GM21825 (cell line): ENCODE measurements around the gene DYNC2I2.
A peak's percentile ranks its signal among the peaks of the same experiment; 100 is the strongest.
"Not testable (repeated sequence)": the region's sequence is repeated elsewhere in the genome, so short reads cannot be mapped to it uniquely, and the experiment has no call there.

Experiments used
- ATAC-seq: cut with Tn5 transposase; IDR thresholded peaks from one replicate; pipeline ENCODE4 v1.9.1; 2021; ENCODE audit warnings: mild to moderate bottlenecking, moderate library complexity; ENCODE audit not compliant: unreplicated experiment

The DYNC2I2 gene

DNA sequence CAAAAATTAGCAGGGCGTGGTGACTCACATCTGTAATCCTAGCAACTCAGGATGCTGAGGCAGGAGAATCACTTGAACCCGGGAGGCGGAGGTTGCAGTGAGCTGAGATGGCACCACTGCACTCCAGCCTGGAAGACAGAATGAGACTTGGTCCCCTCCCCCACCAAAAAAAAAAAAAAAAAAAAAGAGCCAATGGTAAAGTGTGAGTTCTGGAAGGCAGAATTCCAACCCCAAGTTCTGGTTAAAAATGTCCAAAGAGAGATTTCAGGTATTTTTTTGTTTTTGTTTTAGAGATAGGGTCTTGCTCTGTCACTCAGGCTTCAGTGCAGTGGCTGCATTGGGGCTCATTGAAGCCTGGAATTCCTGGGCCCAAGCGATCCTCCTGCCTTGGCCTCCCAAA is 30.8 kb upstream of the DYNC2I2 start:
- no peak for ATAC-seq

DNA sequence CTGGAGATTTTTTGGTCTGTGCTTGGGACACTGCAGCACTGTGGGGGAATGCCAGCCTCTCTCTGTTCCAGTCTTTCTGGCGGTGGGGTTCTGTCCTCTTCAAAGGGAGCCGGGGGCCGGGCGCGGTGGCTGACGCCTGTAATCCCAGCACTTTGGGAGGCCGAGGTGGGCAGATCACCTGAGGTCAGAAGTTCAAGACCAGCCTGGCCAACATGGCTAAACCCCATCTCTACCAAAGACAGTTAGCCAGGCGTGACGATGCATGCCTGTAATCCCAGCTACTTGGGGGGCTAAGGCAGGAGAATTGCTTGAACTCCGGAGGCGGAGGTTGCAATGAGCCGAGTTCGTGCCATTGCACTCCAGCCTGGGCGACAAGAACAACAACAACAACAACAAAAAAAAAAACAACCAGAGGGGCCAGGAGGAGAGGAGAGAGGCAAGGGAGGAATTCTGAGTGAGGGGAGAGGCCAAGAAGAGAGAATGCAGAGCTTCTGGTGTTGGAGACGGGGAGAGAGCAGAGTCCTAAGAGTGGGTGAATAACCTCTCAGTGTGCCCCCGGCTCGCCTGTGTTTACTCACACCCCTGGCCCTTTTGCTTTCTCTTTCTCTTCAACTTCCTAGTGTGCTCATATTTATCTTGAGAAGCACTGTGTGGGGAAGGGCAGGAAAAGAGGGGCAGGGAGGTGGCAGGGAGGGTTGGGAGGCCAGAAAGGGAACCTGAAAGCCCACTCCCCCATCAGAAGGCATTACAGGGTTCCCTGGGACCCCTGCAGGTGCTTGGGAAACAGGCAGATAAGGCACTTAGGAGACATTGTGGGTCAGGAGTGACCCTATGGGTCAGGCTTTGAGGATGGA is 29.2 kb upstream of the DYNC2I2 start:
- no peak for ATAC-seq

DNA sequence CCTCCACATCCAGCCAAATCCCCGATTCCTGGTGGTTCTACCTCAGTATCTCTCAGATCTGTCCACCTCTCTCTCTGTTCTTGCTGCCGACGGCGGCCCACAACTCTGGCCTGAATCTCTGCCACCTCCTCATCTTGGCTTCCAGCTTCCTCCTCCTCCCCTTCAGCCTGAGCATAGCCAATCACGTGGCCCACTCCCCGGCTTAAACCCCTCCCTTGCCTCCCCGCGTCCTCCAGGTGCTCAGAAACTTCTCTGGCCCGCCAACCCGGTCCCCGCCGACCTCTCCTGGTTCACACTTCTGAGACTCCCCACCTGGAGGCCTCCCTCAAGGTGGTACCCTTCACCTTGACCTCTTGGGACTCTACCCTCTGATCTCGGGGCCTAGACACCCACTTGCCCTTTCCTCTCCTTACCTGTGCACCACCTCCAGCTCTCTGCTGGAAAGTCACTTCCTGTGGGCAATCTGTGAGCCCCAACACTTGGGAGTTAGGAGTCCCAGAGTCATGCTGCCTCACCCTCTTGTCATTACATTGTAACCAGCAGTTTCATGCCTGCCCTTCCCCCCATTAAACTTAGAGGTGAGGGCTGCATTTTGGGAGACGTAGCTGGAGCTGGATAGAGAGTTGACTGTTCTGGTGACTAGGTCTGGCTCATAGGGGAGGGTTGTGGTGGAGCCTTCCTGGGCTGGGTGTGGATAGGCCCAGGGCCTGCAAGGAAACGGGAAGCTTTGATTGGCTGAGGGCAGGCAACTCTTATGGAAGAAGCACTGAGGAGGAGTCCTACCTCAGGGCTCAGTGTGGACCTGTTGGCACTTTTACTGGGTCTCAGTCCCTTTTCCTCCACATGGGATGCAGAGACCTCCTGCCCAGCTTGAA is 27.9 kb upstream of the DYNC2I2 start:
- ATAC-seq, result peak; percentile 27

DNA sequence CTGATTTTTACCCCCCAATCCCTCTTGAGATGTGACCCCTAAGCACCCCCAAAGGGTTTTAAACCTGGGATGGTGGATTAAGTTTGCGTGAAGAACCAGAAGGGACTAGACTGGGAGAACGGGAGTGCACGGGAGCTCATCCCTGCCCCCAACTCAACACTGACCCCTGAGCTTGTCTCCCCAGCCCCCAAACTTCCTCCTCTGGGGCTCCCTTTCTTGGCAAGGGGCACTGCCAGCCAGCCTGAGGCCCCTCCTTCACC is 27.3 kb upstream of the DYNC2I2 start:
- ATAC-seq, result peak; percentile 0

DNA sequence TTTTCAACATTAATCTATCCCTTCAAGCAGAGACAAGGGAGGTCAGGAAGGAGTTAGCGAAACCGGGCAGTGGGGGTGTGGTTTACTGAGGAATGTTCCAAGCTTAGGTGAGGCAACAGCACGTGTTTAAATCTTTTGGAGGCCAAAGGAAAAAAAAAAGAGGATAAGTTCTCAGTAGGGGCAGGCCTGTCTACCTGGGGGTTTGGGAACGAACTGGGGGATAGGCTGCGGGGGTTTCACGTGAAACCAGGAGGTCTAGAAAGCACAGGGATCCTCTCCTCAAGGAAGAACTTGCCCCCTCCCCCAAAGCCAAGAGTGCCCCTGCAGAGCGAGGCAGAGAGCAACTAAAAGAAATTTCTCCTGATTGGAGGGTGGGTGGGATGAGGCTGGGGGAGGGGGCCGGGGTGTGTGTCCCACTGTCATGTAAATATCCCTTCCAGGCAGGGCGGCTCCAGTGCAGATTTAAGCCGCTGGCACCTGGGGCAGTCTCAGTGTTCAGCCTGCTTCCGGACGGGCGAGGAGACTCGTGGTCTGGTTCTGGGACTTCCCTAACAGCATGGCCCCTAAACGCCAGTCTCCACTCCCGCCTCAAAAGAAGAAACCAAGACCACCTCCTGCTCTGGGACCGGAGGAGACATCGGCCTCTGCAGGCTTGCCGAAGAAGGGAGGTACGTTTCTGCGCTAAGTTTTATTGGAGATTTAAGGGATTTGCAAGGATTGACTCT is 26.9 kb upstream of the DYNC2I2 start:
- ATAC-seq, result no peak

DNA sequence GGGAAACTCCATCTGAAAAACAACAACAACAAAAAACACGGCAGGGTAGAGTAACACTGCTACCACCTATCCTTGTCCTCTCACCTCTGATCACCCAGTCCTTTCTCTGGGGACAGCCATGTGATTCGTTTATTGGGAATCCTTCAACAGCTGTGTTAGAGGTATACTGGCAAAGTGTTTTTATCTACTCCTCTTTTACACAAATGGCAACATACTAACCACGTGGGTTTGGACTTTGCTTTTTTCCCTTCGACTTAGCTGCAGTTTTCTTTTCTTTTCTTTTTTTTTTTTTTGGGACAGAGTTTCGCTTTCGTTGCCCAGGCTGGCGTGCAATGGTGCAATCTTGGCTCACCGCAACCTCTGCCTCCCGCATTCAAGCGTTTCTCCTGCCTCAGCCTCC is 21.1 kb upstream of the DYNC2I2 start:
- ATAC-seq, result no peak

DNA sequence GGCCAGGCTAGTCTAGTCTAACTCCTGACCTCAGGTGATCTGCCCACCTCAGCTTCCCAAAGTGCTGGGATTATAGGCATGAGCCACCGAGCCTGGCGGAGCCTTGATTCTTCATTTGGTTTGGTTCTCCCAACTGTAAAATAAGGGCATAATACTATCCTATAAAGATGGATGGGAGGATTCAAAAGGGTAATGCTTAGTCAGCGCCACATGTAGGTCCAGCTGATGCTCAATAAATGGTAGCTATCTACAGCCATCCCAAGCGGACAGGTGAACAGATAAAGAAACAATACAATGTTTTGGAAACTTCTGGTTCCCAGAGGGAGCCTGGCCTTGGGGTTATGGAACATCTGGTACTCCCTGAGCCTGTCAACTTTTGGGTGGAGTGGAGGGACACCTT is 18.7 kb upstream of the DYNC2I2 start:
- ATAC-seq, result no peak

DNA sequence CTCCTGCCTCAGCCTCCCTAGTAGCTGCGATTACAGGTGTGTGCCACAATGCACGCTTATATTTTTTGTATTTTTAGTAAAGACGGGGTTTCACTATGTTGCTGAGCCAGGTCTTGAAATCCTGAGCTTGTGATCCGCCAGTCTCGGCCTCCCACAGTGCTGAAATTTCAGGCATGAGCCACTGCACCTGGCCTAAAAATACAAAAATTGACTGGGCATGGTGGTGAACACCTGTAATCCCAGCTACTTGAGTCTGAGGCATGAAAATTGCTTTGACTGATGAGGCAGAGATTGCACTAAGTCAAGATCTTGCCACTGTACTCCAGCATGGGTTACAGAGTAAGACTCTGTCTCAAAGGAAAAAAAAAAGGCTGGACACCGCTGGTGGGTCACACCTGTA is 13.1 kb upstream of the DYNC2I2 start:
- no peak for ATAC-seq

DNA sequence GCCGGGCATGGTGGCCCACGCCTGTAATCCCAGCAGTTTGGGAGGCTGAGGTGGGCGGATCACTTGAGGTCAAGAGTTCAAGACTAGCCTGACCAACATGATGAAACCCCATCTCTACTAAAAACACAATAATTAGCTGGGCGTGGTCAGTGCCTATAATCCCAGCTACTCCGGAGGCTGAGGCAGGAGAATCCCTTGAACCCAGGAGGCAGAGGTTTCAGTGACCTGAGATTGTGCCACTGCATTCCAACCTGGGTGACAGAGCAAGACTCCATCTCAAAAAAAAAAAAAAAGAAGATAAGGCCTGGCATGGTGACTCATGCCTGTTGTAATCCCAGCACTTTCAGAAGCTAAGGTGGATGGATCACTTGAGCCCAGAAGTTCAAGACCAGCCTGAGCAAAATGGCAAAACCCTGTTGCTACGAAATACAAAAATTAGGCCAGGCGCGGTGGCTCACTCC is 9.9 kb upstream of the DYNC2I2 start:
- ATAC-seq, result not testable (repeated sequence)

DNA sequence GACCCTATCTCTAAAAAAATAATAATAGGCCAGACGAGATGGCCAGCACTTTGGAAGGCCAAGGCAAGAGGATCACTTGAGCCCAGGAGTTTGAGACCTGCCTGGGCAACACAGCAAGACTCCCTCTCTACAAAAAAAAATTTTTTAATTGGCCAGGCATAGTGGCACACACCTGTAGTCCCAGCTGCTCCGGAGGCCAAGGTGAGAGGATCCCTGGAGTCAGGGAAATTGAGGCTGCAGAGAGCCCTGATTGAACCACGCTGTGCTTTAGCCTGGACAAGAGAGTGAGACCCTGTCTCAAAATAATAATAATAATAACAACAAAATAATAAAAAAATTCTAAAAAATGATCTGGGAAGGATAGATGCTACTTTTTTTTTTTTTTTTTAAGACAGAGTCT is 1.1 kb upstream of the DYNC2I2 start:
- no peak for ATAC-seq

DNA sequence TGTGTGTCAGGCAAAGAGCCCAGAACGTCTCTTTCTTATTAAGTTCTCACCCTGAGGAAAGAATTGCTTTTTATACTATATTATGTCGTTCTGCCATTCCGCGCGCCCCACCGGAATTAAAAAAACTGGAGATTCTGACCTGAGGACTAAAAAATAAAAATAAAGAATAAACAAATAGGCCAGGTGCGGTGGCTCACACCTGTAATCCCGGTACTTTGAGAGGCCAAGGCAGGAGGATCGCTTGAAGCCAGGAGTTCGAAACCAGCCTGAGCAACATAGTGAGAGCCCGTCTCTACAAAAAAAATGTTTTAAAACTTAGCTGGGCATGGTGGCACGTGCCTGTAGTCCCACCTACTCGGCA is 677 bp upstream of the DYNC2I2 start:
- no peak for ATAC-seq

DNA sequence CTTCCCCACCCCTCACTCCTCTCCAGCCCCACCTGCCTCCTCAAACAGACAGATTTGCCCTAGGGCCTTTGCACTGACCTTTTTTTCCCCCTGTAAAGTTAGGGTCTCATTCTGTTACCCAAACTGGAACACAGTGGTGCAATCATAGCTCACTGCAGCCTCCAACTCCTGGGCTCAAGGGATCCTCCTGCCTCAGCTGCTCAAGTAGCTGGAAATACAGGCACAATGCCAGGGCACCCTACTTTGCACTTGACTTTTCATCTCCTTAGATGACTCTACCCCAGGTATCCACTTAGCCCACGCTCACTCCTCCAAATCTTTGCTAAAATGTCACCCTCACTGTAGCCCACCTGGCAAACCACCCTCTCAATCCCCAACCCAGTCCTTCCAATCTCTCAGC is 2.2 kb downstream of the DYNC2I2 start:
- ATAC-seq, result no peak

DNA sequence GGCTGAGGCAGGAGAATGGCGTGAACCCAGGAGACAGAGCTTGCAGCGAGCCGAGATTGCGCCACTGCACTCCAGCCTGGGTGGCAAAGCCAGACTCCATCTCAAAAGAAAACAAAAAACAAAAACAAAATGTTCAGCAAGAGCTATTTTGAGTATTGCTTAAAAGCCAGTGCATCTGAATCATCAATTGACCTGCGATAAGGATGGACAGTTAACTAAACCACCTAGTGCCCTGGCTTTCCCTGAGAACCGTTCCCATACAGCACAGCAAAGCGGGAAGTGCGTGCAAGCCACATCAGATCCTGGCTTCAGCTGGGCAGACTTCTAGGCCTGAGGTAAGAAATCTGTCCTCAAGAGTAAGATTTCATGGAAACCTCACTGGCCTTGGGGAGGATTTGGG is 2.7 kb downstream of the DYNC2I2 start:
- ATAC-seq, result no peak

DNA sequence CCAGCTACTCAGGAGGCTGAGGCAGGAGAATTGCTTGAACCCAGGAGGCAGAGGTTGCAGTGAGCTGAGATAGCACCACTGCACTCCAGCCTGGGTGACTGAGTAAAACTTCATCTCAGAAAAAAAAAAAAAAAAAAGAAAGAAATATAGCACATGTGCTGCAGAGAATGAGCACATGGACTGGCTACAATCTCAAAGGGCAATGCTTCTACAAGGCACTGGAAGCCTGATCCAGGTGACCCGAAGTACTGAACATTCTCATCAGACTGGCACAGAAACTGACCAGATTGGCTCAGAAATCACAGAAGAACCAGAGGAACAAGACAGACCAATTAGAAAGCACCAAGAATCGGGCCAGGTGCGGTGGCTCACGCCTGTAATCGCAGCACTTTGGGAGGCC is 4.8 kb downstream of the DYNC2I2 start:
- no peak for ATAC-seq

DNA sequence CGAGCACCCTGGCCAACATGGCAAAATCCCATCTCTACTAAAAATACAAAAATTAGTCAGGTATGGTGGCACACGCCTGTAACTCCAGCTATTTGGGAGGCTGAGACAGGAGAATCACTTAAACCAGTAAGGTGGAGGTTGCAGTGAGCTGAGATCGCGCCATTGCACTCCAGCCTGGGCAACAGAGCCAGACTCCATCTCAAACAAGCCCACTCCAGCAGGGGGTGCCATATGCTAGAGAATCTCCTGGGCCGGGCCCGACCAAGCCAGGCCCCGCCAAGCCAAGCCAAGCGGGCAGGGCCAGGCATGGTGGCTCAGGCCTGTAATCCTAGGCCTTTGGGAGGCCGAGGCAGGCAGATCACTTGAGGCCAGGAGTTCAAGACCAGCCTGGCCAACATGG is 8.4 kb downstream of the DYNC2I2 start:
- ATAC-seq, result not testable (repeated sequence)

DNA sequence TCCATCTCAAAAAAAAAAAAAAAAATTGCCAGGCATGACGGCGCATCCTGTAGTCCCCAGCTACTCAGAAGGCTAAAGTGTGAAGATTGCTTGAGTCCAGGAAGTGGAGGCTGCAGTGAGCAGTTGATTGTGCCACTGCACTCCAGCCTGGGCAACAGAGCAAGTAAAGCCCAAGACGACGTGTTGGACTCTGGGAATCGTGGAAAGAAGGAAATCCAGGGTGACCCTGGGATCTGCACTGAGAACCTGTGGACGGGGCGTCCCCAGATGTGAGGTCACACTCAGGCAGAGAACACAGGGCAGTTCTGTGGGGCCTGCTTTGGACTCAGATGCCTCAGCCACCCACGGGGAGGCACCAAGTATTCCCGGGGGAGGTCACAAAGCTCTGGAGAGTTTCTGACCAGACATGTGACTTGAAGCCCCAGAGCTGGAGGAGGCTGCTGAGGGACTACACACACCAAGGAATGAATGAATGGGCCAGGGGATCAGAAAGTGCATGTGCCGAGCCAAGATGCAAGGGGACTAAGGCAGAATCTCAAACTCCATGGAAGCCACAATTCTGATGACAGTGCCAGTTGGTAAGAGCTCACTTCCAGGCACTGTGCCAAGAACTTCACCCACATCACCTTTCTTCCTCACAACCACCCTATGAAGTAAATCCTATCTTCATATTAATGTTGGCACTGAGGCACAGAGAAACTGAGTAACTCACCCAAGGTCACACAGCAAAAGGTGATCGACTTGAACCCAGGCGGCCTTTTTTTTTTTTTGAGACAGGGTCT is 12.9 kb downstream of the DYNC2I2 start:
- peak; percentile 69 for ATAC-seq

DNA sequence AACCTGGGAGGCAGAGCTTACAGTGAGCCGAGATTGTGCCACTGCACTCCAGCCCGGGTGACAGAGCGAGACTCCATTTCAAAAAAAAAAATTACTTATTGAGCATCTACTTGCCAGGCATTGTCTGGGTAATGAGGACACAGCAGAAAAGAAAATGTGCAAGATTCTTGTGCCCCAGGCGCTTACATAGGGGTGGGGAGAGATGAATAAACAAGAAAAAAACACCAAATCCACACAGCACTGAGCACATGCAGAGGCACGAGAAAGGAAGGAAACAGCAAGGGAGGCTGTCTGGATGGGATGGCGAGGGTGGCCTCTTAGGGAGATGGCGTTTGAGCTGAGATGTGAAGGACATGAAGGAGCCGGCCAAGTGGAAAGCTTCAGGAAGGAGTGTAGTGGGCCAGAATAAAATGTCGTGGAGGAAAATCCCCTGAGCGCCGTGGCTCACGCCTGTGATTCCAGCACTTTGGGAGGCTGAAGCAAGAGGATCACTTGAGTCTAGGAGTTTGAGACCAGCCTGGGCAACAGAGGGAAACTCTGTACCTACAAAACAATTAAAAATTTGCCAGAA is 13.9 kb downstream of the DYNC2I2 start:
- no peak for ATAC-seq

DNA sequence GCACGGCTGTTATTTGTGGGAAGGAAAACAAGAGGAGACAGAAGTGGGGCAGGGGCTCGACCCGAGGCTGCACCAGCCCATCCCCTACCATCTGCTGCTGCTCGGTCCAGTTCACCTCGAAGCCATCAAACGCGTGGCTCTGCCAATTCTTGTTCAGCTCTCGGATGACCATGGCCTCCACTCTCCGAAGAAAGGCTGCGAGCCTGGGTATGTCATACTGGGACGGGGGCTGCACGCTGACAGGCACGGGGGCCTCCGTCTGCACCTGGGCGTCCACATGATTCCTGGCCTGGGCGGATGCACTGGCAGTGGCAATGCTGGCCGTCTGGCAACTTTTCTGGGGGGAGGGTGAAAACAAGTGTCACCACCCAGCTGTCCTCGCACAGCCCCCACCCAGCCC is 16.0 kb downstream of the DYNC2I2 start:
- no peak for ATAC-seq

DNA sequence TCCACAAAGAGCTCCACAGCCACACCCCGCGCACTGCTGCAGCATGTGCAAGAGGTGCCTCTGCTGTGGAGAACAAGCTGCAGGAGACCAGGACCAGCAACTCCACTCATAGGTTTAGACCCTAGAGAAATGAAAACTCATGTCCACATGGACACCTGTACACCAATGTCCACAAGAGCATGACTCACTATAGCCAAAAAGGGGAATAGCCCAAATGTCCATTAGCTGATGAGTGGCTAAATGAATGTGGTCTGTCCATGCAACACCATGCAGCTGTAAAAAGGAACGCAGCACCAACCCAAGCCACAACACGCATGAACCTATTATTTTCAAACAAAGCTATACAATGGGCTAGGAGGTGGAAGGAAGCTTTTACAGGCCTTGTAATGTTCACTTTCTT is 18.1 kb downstream of the DYNC2I2 start:
- no peak for ATAC-seq

DNA sequence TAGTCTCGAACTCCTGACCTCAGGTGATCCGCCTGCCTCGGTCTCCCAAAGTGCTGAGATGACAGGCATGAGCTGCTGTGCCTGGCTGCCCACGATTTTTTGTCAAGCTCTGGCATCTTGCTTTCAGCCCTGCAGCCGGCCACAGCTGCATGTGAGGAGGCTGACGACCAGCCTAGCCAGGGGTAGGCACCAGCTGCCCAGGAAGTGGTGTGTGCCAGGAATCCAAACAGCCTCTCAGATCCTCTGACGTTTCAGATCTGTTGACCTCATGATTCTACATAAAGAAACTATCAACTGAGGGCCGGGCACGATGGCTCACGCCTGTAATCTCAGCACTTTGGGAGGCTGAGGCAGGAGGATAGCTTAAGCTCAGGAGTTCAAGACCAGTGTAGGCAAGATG is 19.0 kb downstream of the DYNC2I2 start:
- no peak for ATAC-seq
